ENCODE results near the gene JPH4.

JPH4 gene

GRCh38 chr14:23522643-23523198 lies 55.9 kb downstream of the JPH4 start:
- no peak for FAIRE-seq

DNA sequence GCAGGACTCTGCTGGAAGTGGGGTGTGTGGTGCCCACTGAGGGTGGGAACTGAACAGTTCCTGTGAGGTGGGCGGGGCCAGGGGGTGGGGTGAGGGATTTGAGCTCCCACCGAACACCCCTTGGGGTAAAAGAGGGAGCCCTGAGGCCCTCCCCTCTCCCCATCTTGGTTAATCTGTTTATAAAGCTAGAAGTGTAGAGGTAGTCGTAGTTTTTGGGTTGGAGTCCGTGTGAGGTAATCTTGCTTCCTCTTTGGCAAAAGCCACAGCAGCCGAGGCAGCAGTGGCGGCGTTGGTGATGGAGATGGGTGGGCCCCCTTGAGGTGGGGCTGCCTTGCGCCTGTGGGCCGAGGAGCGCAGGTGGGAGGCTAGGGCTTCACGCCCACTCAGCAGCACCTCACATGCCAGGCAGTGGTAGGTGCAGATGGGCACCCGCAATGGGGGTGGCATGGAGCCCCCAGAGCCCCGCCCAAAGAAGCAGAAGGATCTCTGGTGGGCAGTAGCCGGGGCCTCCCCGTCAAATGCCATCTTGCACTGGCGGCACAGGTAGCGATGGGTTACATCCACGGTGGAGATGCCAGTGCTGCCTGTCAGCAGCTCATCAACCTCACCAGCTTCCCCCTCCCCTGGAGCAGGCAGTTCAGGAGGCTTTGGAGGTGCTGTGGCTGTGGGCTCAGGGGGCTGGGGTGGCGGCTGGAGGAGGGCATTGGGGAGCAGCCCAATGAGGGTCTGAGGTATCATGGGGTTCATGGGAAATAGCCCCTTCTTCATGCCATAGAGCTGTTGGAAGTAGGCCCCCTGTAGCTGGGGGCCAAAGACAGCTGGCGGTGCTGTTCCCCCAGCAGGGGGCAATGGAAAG lies 56.6 kb downstream of the JPH4 start:
- no peak for FAIRE-seq

GRCh38 chr14:23520899-23521533 lies 57.6 kb downstream of the JPH4 start:
- FAIRE-seq: no peak

- FAIRE-seq: no peak
These were observed 59.9 kb downstream of the JPH4 start for GRCh38 chr14:23518709-23519108.

Measured in G401.6 (cell line).